K562 (cell line): ENCODE results near the gene PPOX. TPM values are rescaled to one million over a fixed set of nuclear protein-coding genes. Genes with fewer than 3 reads are reported as not detected.

Source experiments
- ATAC-seq: fragments of 200-7000 bp; cut with Tn5 transposase; 3 replicates; pipeline ENCODE4 v1.9.1; 2020; ENCODE audit warnings: moderate library complexity
- BruUV-seq: library from RNA; stranded (reverse); fragments of 400-500 nt; replicated peaks from 2 replicates; lab custom pipeline; 2021; lab: Mats Ljungman, UMichigan
- CTCF ChIA-PET: fragments of 300-600 bp; formaldehyde crosslinking; extraction: SDS; loops from one replicate; lab custom pipeline; 2021; ENCODE audit warnings: low intra/inter-chr PET ratio; lab: Yijun Ruan, JAX
- POLR2A ChIA-PET: fragments of 300-600, 350-650 bp; sonication (Branson Sonifier 250); formaldehyde crosslinking; extraction: SDS; loops from one replicate; lab custom pipeline; 2021; ENCODE audit warnings: antibody characterized with exemption, inconsistent platforms; lab: Yijun Ruan, JAX
- DNase-seq, 4 experiments: peaks; one replicate each; pipeline versions ENCODE4 v3.0.0 to v3.0.0-alpha.2; 2011 to 2018; ENCODE audit warnings: low spot score in 3 of 4, mixed read lengths in 3 of 4; ENCODE audit errors: extremely low read depth in 1 of 4
- FAIRE-seq: peaks from 2 replicates; lab custom pipeline; 2011; peaks lifted over from hg19 to GRCh38; lab: Jason Lieb, UNC
- H2AFZ ChIP-seq: 2 replicates; pipeline ENCODE4 v1.6.0; 2011; ENCODE audit warnings: low read depth, low read length, control low read depth, inconsistent platforms
- H3K27ac ChIP-seq: fragments of 200-600 bp; 3 replicates; pipeline ENCODE4 v1.8.0; 2011; ENCODE audit warnings: low read depth, mild to moderate bottlenecking, control low read depth, inconsistent platforms, low read length, moderate library complexity, mixed read lengths; ENCODE audit errors: extremely low read depth
- H3K27me3 ChIP-seq, 2 experiments: fragments of 300-600 bp in 1 of 2; 2 replicates in 1 of 2; 3 replicates in 1 of 2; pipeline versions ENCODE4 v1.6.0 to v1.8.0; 2011; ENCODE audit warnings: inconsistent platforms in 2 of 2, low read length in 2 of 2, mild to moderate bottlenecking in 1 of 2, mixed read lengths in 1 of 2, moderate library complexity in 1 of 2; ENCODE audit not compliant: control insufficient read depth in 2 of 2, insufficient read depth in 2 of 2
- H3K36me3 ChIP-seq: fragments of 300-600 bp; 3 replicates; pipeline ENCODE4 v1.8.0; 2011; ENCODE audit warnings: mild to moderate bottlenecking, low read length, inconsistent platforms; ENCODE audit not compliant: control insufficient read depth, insufficient read depth
- H3K4me1 ChIP-seq, 2 experiments: fragments of 200-600 bp in 1 of 2; replicated peaks in 1 of 2; 2 replicates in 1 of 2; 3 replicates in 1 of 2; pipeline versions ENCODE4 v1.5.1 to v1.8.0; 2011; ENCODE audit warnings: inconsistent platforms in 2 of 2, low read length in 2 of 2, mild to moderate bottlenecking in 1 of 2, mixed read lengths in 1 of 2, moderate library complexity in 1 of 2; ENCODE audit not compliant: control insufficient read depth in 2 of 2, insufficient read depth in 2 of 2
- H3K4me2 ChIP-seq: 2 replicates; pipeline ENCODE4 v1.6.1; 2011; ENCODE audit warnings: low read length, control low read depth, inconsistent platforms, mixed read lengths; ENCODE audit not compliant: insufficient read depth
- H3K4me3 ChIP-seq: fragments of 200-600 bp; sonication (generic), shearing (Covaris generic); 2 replicates; pipeline ENCODE4 v1.5.1; 2016; ENCODE audit warnings: control low read depth, inconsistent platforms
- H3K79me2 ChIP-seq: fragments of 200-600 bp; 3 replicates; pipeline ENCODE4 v1.8.0; 2011; ENCODE audit warnings: low read length, inconsistent platforms; ENCODE audit not compliant: control insufficient read depth, insufficient read depth
- H3K9ac ChIP-seq, 2 experiments: 2 replicates each; pipeline versions ENCODE4 v1.6.0 to v1.6.1; 2011; ENCODE audit warnings: low read depth in 2 of 2, low read length in 2 of 2, control low read depth in 1 of 2, inconsistent platforms in 1 of 2, mild to moderate bottlenecking in 1 of 2, mixed read lengths in 1 of 2; ENCODE audit not compliant: insufficient read depth in 1 of 2
- H3K9me1 ChIP-seq: one replicate; pipeline ENCODE4 v1.6.0; 2011; ENCODE audit warnings: inconsistent platforms, mild to moderate bottlenecking, low read length, moderate library complexity; ENCODE audit not compliant: control insufficient read depth, insufficient read depth
- H3K9me3 ChIP-seq: replicated peaks from 2 replicates; pipeline ENCODE4 v1.5.1; 2011; ENCODE audit warnings: low read depth, low read length, inconsistent platforms; ENCODE audit not compliant: control insufficient read depth, insufficient read depth
- H4K20me1 ChIP-seq: replicated peaks from 2 replicates; pipeline ENCODE4 v1.6.1; 2011; ENCODE audit warnings: low read length, inconsistent platforms, mixed read lengths; ENCODE audit not compliant: control insufficient read depth, insufficient read depth
- BRF1 ChIP-seq: IDR thresholded peaks from 3 replicates; pipeline ENCODE4 v1.6.1; 2011; ENCODE audit warnings: borderline replicate concordance, mild to moderate bottlenecking; ENCODE audit not compliant: insufficient read length; ENCODE audit errors: extremely low read depth
- CHD7 ChIP-seq: fragments of 200-600 bp; sonication (generic); IDR thresholded peaks from one replicate; pipeline ENCODE4 v1.6.1; 2012; ENCODE audit warnings: mild to moderate bottlenecking, low read depth, low read length, inconsistent platforms
- DIDO1 ChIP-seq: fragments of 450-650 bp; IDR thresholded peaks from 2 replicates; pipeline ENCODE4 v1.6.1; 2016; ENCODE audit warnings: low read depth, missing biosample characterization, missing genetic modification characterization
- FOXJ2 ChIP-seq: fragments of 200-800 bp; sonication (Bioruptor generic); IDR thresholded peaks from 2 replicates; pipeline ENCODE4 v1.6.1; 2016; ENCODE audit warnings: missing genetic modification characterization, missing compliant biosample characterization
- NFATC3 ChIP-seq: fragments of 450-650 bp; IDR thresholded peaks from 2 replicates; pipeline ENCODE4 v1.6.1; 2017; ENCODE audit warnings: mild to moderate bottlenecking
- POLR2A ChIP-seq: fragments of 450-650 bp; conservative IDR thresholded peaks from 2 replicates; pipeline ENCODE4 v1.6.1; 2016
- PTRF ChIP-seq: fragments of 450-650 bp; IDR thresholded peaks from 2 replicates; pipeline ENCODE4 v1.6.1; 2016; ENCODE audit warnings: mild to moderate bottlenecking, missing genetic modification characterization, missing compliant biosample characterization
- RBM17 ChIP-seq: fragments of 200-400 bp; formaldehyde crosslinking; IDR thresholded peaks from 2 replicates; pipeline ENCODE4 v1.6.1; 2017; ENCODE audit warnings: low read depth, mild to moderate bottlenecking, low read length, borderline replicate concordance
- SMAD2 ChIP-seq: fragments of 150-350 bp; IDR thresholded peaks from 2 replicates; pipeline ENCODE4 v1.6.1; 2014; ENCODE audit warnings: low read depth, mild to moderate bottlenecking, low read length
- SRSF7 ChIP-seq: fragments of 200-400 bp; formaldehyde crosslinking; optimal IDR thresholded peaks from 2 replicates; pipeline ENCODE3; 2017; ENCODE audit warnings: mild to moderate bottlenecking, low read depth, low read length
- TEAD1 ChIP-seq, 2 experiments: fragments of 450-650 bp in 1 of 2; sonication (generic) in 1 of 2; formaldehyde crosslinking; IDR thresholded peaks; 2 replicates each; pipeline versions ENCODE4 v1.4.0 to v1.8.0; 2020 to 2022; ENCODE audit warnings: mild to moderate bottlenecking in 2 of 2, missing genetic modification reagents in 1 of 2
- U2AF1 ChIP-seq: fragments of 200-400 bp; formaldehyde crosslinking; optimal IDR thresholded peaks from 2 replicates; pipeline ENCODE3; 2017; ENCODE audit warnings: mild to moderate bottlenecking, low read depth, low read length, moderate library complexity
- ZBTB1 ChIP-seq: sonication (generic); formaldehyde crosslinking; IDR thresholded peaks from 2 replicates; pipeline ENCODE4 v1.8.1; 2023; ENCODE audit warnings: missing genetic modification reagents, low read depth, mild to moderate bottlenecking, borderline replicate concordance
- WGBS: fragments of 100-300 bp; shearing (Covaris generic); methylation state at CpG from one replicate; pipeline ENCODE4 v1.1.6; 2016; ENCODE audit warnings: low coverage, mixed read lengths; ENCODE audit not compliant: insufficient coverage; ENCODE audit errors: missing lambda C conversion rate; 5-methylcytosine and 5-hydroxymethylcytosine counted together
- in situ Hi-C: fragments of 300-500 bp; cut with MboI; formaldehyde crosslinking; loops from 4 replicates; pipeline ENCODE4 v1.15.0; 2018; ENCODE audit warnings: inconsistent platforms, mixed read lengths
- intact Hi-C: fragments of 100-400 bp; cut with micrococcal nuclease; formaldehyde crosslinking; loops from 2 replicates; pipeline ENCODE4 v1.14.2; 2022
- polyA plus RNA-seq, 8 experiments: library from polyadenylated mRNA; depleted of rRNA in 4 of 8; stranded (reverse) in 5 of 8; unstranded in 3 of 8; fragments of >200 nt; fragmentation: Nextera tagmentation in 2 of 8; fragmentation: Illumina TruSeq in 1 of 8; extraction: Ambion mirVana in 2 of 8; extraction: Trizol in 1 of 8; gene quantifications; 2 replicates each; pipeline versions ENCODE4 v1.2.1 to v1.2.3, GENCODE V29; 2011 to 2014; ENCODE audit warnings: inconsistent platforms in 1 of 8, missing spikeins in 1 of 8
- total RNA-seq, 7 experiments: library from RNA; depleted of rRNA in 6 of 7; stranded (reverse); fragments of >200 nt in 6 of 7; fragmentation: Illumina TruSeq in 2 of 7; extraction: Trizol in 2 of 7; gene quantifications; 2 replicates each; pipeline versions ENCODE4 v1.2.1 to v1.2.3, GENCODE V29; 2011 to 2021; ENCODE audit warnings: low replicate concordance in 1 of 7

The PPOX gene
- total and polyA plus RNA-seq, 9 of the 15 experiments (the other 6 are each of a cell fraction or from before 2014, with no cell fraction given) = 17.0 to 57.1 (median 38.9) TPM

GRCh38 chr1:161214369-161214768 is 48.1 kb downstream of the PPOX start:
- Histone ChIP-seq H4K20me1 (0 out of 2 replicates have a peak, but pooled peaks cover 4% of the 10 kb centered on the region), H3K4me2 (no peak overlapping the region), H3K9me3 (no peaks in the 10 kb centered on the region), H3K9me1 (no peaks in the 10 kb centered on the region), H3K36me3 (peaks cover 52% of the 10 kb centered on the region), H3K27ac (no peak overlapping the region), H3K9ac (no peak overlapping the region), H3K4me3 (no peak overlapping the region), H3K79me2 (no peaks in the 10 kb centered on the region), H3K27me3 (no peaks in the 10 kb centered on the region), H3K4me1 (peaks cover 7 to 23% of the 10 kb centered on the region in 2 experiments; a peak in 4 of 5 replicates), H2AFZ (no peak overlapping the region)
- in situ Hi-C loops (no loop called here), intact Hi-C loops (no loop called here)
- CTCF ChIA-PET = no interaction called here
- no peak for ATAC-seq
- no peak for DNase-seq
- no TSS peak for BruUV-seq
- POLR2A ChIA-PET = interaction anchor here (0.7 kb wide), 1 partner anchor 12 kb away, joined by 3 read pairs; no protein-coding TSS in a partner anchor
- no peak for FAIRE-seq
- WGBS = 91% methylated on average over 9 of the region's 9 CpGs
- TF ChIP-seq BRF1 (no peak), NFATC3 (no peak), TEAD1 (CRISPR knock-in tag; IDR thresholded peaks at IDR 0.05) (no peak), SMAD2 (no peak), RBM17 (no peak), FOXJ2 (tag) (no peak), SRSF7 (no peak), PTRF (tag) (no peak), U2AF1 (no peak), ZBTB1 (CRISPR knock-in tag) (no peak), DIDO1 (tag) (no peak), POLR2A (no peak), CHD7 (no peak)
